ENCODE data around the gene CCDC60. TPM values are rescaled to one million over a fixed set of nuclear protein-coding genes. Genes with fewer than 3 reads are reported as not detected.

Gene CCDC60
- total RNA-seq, 4 donors from 2014 or later: not detected

GRCh38 chr12:119296535-119296934 is 38.0 kb upstream of the CCDC60 start:
- intact Hi-C loops (cut with DNase I; ENCODE audit: low total_unique reads): no loop called here
- ATAC-seq: no peak

DNA sequence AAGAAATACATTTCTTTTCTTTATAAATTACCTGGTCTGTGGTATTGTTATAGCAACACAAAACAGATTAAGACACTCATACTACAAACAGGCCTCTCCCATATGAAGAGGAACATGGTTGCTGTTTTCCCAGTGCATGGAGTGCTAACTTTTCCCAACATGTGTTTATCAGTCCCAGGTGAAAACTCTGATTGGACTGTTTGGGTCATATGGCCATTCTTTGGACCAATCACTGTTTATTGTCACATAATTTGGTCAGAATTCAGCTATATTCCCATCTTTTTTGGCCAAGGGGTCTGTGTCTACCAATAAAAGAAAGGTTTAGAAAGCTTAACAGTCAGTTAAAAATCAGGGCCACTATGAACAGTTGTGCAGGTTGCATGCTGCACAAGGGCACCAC is 35.4 kb upstream of the CCDC60 start:
- H3K4me1 ChIP-seq: no peaks in the 10 kb centered on the region
- H3K27ac ChIP-seq: no peak overlapping the region
- no peak for ATAC-seq
- peaks cover 3 to 23% (median 15%) of the 10 kb centered on the region in 3 donors for H3K27me3 ChIP-seq
- TF ChIP-seq POLR2A (IDR thresholded peaks at IDR 0.05) (no peak), CTCF (IDR thresholded peaks at IDR 0.05 in 4 of 5, conservative IDR thresholded peaks at IDR 0.05 in 1 of 5) (no peak)
- H3K4me3 ChIP-seq: no peak overlapping the region
- in situ Hi-C loops (cut with MboI; ENCODE audit: low sequenced_read_pairs in 4 of 4): no loop called here
- no peak for DNase-seq
- intact Hi-C loops (cut with DNase I; ENCODE audit: low total_unique reads): no loop called here
- H3K36me3 ChIP-seq: no peaks in the 10 kb centered on the region
- H3K9me3 ChIP-seq: no peaks in the 10 kb centered on the region

More at GRCh38 chr12:119296535-119296934, 38.0 kb upstream of the CCDC60 start:
- no peak overlapping the region for H3K27ac ChIP-seq
- peaks cover 3 to 23% (median 15%) of the 10 kb centered on the region in 3 donors for H3K27me3 ChIP-seq
- TF ChIP-seq POLR2A (IDR thresholded peaks at IDR 0.05): no peak
- no peak for TF ChIP-seq CTCF (IDR thresholded peaks at IDR 0.05 in 4 of 5, conservative IDR thresholded peaks at IDR 0.05 in 1 of 5)
- H3K4me1 ChIP-seq: no peaks in the 10 kb centered on the region
- in situ Hi-C loops (cut with MboI; ENCODE audit: low sequenced_read_pairs in 4 of 4): no loop called here
- H3K36me3 ChIP-seq: no peaks in the 10 kb centered on the region
- DNase-seq: no peak
- H3K4me3 ChIP-seq: no peak overlapping the region
- H3K9me3 ChIP-seq: no peaks in the 10 kb centered on the region

DNA sequence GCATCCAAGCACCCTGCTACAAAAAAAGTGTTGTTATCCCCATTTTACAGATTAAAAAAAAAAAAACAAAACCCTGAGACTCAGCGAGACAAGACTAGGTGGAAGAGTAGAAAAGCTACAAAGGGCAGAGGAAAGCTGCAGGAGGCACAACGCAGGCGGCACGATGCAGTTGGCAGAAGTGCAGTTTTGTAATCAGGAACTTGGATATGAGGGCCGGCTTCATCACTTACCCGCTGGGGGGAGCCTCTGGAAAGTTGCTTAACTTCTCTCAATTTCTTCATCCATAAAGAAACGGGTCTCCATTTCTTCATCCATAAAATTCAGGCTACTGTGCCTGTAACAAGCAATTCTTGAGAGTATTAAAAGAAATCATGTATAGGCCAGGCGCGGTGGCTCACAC is 33.1 kb upstream of the CCDC60 start:
- no peak overlapping the region for H3K27ac ChIP-seq
- DNase-seq: no peak
- no peaks in the 10 kb centered on the region for H3K36me3 ChIP-seq
- no peaks in the 10 kb centered on the region for H3K9me3 ChIP-seq
- peaks cover 0 to 6% (median 4%) of the 10 kb centered on the region in 3 donors for H3K27me3 ChIP-seq
- no peak for ATAC-seq
- intact Hi-C loops (cut with DNase I; ENCODE audit: low total_unique reads): no loop called here
- no peaks in the 10 kb centered on the region for H3K4me1 ChIP-seq
- no peak overlapping the region for H3K4me3 ChIP-seq
- TF ChIP-seq POLR2A (IDR thresholded peaks at IDR 0.05) (no peak), CTCF (IDR thresholded peaks at IDR 0.05 in 4 of 5, conservative IDR thresholded peaks at IDR 0.05 in 1 of 5) (no peak)
- in situ Hi-C loops (cut with MboI; ENCODE audit: low sequenced_read_pairs in 4 of 4): no loop called here

DNA sequence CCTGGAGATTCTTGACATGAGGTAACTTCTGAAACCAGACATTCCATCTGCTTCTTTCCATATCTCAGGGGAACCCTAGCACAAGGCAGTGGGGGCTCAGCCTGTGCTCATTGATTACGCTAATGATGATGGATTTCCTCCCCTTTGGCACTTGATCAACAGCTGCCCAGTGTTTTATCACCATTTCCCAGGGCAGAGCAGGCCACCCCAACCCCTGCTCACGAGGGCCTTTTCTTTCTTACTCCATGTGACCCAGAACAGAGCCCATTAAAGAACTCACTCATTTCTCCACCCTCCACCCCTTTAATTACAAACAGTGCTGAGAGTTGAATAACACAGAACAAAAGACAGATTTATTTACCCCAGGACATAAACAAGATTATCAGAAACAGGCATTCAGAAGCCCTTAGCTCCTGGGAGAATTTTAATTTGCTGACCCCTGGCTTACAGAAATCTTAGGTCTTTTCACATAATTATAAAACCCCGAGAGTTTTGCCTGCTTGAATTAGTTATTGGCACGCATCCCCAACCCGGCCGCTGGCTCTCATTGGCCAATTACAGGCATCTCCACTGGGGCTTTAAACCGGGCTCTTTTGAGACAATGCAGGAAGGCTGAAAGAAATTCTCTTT is 32.0 kb upstream of the CCDC60 start:
- H3K27ac ChIP-seq: no peak overlapping the region
- no peak for TF ChIP-seq CTCF (IDR thresholded peaks at IDR 0.05 in 4 of 5, conservative IDR thresholded peaks at IDR 0.05 in 1 of 5)
- no peak for TF ChIP-seq POLR2A (IDR thresholded peaks at IDR 0.05)
- in situ Hi-C loops (cut with MboI; ENCODE audit: low sequenced_read_pairs in 4 of 4): no loop called here
- ATAC-seq (no peak), DNase-seq (no peak)
- no peaks in the 10 kb centered on the region for H3K36me3 ChIP-seq
- intact Hi-C loops (cut with DNase I; ENCODE audit: low total_unique reads): no loop called here
- H3K27me3 ChIP-seq: peaks cover 0 to under 1% (median 0%) of the 10 kb centered on the region in 3 donors
- no peak overlapping the region for H3K4me3 ChIP-seq
- H3K4me1 ChIP-seq: no peaks in the 10 kb centered on the region
- no peaks in the 10 kb centered on the region for H3K9me3 ChIP-seq

DNA sequence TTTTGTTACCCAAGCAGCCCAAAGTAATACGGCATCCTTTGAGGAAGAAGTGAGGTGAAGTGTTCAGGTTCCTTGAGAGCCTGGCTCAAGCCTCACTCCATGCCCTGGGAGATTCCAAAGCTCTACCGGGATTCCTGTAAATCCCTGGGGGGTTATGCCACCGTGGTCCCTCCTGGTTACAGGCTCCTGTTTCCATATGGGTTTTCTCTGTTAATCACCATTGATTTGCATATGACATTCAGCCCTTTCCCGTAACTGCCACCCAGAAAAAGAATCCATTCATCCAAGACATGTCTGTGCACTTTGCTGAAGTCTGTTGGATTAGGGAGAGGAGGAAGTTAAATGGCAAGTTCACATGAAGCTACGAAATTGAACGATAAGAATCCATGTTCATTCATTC is 27.9 kb upstream of the CCDC60 start:
- ATAC-seq (no peak), DNase-seq (no peak)
- in situ Hi-C loops (cut with MboI; ENCODE audit: low sequenced_read_pairs in 4 of 4): no loop called here
- intact Hi-C loops (cut with DNase I; ENCODE audit: low total_unique reads): no loop called here
- Histone ChIP-seq H3K27me3 (no peaks in the 10 kb centered on the region), H3K4me3 (no peak overlapping the region), H3K9me3 (no peaks in the 10 kb centered on the region), H3K36me3 (no peaks in the 10 kb centered on the region), H3K27ac (no peak overlapping the region), H3K4me1 (no peaks in the 10 kb centered on the region)
- TF ChIP-seq POLR2A (IDR thresholded peaks at IDR 0.05): no peak
- no peak for TF ChIP-seq CTCF (IDR thresholded peaks at IDR 0.05 in 4 of 5, conservative IDR thresholded peaks at IDR 0.05 in 1 of 5)

All from gastrocnemius medialis (tissue), 4 donors.